ENCODE results near the gene CD200.

CD200 gene

GRCh38 chr3:112407214-112407887 lies 74.4 kb downstream of the CD200 start:
- no peak overlapping the region for H3K4me3 ChIP-seq (ENCODE audit: low read depth in 1 of 2, low read length in 2 of 2)
- H3K4me1 ChIP-seq (ENCODE audit: control insufficient read depth in 1 of 2, insufficient read depth in 2 of 2, low read length in 2 of 2): peaks cover 19 to 21% of the 10 kb centered on the region in 2 donors
- H3K9ac ChIP-seq (ENCODE audit: low read depth in 1 of 2, low read length in 2 of 2): no peak overlapping the region
- H3K27me3 ChIP-seq (ENCODE audit: control insufficient read depth in 1 of 2, insufficient read depth in 2 of 2, low read length in 2 of 2): no peaks in the 10 kb centered on the region
- H3K9me3 ChIP-seq (ENCODE audit: control insufficient read depth in 1 of 2, low read length in 2 of 2): no peaks in the 10 kb centered on the region
- H3K27ac ChIP-seq (ENCODE audit: low read depth, low read length): no peak overlapping the region
- no peaks in the 10 kb centered on the region for H3K36me3 ChIP-seq (ENCODE audit: control insufficient read depth in 1 of 2, insufficient read depth in 2 of 2, low read length in 2 of 2)

GRCh38 chr3:112407888-112408702 lies 75.1 kb downstream of the CD200 start:
- Histone ChIP-seq H3K27ac (ENCODE audit: low read depth, low read length) (no peak overlapping the region), H3K4me1 (ENCODE audit: control insufficient read depth in 1 of 2, insufficient read depth in 2 of 2, low read length in 2 of 2) (peaks cover 19 to 21% of the 10 kb centered on the region in 2 donors), H3K9me3 (ENCODE audit: control insufficient read depth in 1 of 2, low read length in 2 of 2) (no peaks in the 10 kb centered on the region), H3K9ac (ENCODE audit: low read depth in 1 of 2, low read length in 2 of 2) (no peak overlapping the region), H3K4me3 (ENCODE audit: low read depth in 1 of 2, low read length in 2 of 2) (no peak overlapping the region), H3K36me3 (ENCODE audit: control insufficient read depth in 1 of 2, insufficient read depth in 2 of 2, low read length in 2 of 2) (no peaks in the 10 kb centered on the region), H3K27me3 (ENCODE audit: control insufficient read depth in 1 of 2, insufficient read depth in 2 of 2, low read length in 2 of 2) (no peaks in the 10 kb centered on the region)

- Histone ChIP-seq H3K27ac (ENCODE audit: low read depth, low read length) (no peak overlapping the region), H3K36me3 (ENCODE audit: control insufficient read depth in 1 of 2, insufficient read depth in 2 of 2, low read length in 2 of 2) (no peaks in the 10 kb centered on the region), H3K9me3 (ENCODE audit: control insufficient read depth in 1 of 2, low read length in 2 of 2) (no peaks in the 10 kb centered on the region), H3K27me3 (ENCODE audit: control insufficient read depth in 1 of 2, insufficient read depth in 2 of 2, low read length in 2 of 2) (no peaks in the 10 kb centered on the region), H3K4me1 (ENCODE audit: control insufficient read depth in 1 of 2, insufficient read depth in 2 of 2, low read length in 2 of 2) (peaks cover 28 to 30% of the 10 kb centered on the region in 2 donors), H3K9ac (ENCODE audit: low read depth in 1 of 2, low read length in 2 of 2) (no peak overlapping the region), H3K4me3 (ENCODE audit: low read depth in 1 of 2, low read length in 2 of 2) (peak overlapping the region in 1 of 2 donors; percentile 6)
Observed at GRCh38 chr3:112409041-112409440, 76.1 kb downstream of the CD200 start.

GRCh38 chr3:112411425-112411824 lies 78.5 kb downstream of the CD200 start:
- Histone ChIP-seq H3K27me3 (ENCODE audit: control insufficient read depth in 1 of 2, insufficient read depth in 2 of 2, low read length in 2 of 2) (no peaks in the 10 kb centered on the region), H3K4me1 (ENCODE audit: control insufficient read depth in 1 of 2, insufficient read depth in 2 of 2, low read length in 2 of 2) (peaks cover 29 to 32% of the 10 kb centered on the region in 2 donors), H3K36me3 (ENCODE audit: control insufficient read depth in 1 of 2, insufficient read depth in 2 of 2, low read length in 2 of 2) (no peaks in the 10 kb centered on the region), H3K9me3 (ENCODE audit: control insufficient read depth in 1 of 2, low read length in 2 of 2) (no peaks in the 10 kb centered on the region), H3K27ac (ENCODE audit: low read depth, low read length) (no peak overlapping the region), H3K4me3 (ENCODE audit: low read depth in 1 of 2, low read length in 2 of 2) (no peak overlapping the region), H3K9ac (ENCODE audit: low read depth in 1 of 2, low read length in 2 of 2) (no peak overlapping the region)

All from duodenal mucosa (tissue), 2 donors.